Cortex of kidney (tissue), 1 donor: ENCODE data around the gene RNF151.
"Not testable (repeated sequence)": the region's sequence is repeated elsewhere in the genome, so short reads cannot be mapped to it uniquely, and the experiment has no call there.

Experiments
- DNase-seq: peaks from one replicate; lab custom pipeline; 2025; lab: John Stamatoyannopoulos, UW

Gene RNF151

DNA sequence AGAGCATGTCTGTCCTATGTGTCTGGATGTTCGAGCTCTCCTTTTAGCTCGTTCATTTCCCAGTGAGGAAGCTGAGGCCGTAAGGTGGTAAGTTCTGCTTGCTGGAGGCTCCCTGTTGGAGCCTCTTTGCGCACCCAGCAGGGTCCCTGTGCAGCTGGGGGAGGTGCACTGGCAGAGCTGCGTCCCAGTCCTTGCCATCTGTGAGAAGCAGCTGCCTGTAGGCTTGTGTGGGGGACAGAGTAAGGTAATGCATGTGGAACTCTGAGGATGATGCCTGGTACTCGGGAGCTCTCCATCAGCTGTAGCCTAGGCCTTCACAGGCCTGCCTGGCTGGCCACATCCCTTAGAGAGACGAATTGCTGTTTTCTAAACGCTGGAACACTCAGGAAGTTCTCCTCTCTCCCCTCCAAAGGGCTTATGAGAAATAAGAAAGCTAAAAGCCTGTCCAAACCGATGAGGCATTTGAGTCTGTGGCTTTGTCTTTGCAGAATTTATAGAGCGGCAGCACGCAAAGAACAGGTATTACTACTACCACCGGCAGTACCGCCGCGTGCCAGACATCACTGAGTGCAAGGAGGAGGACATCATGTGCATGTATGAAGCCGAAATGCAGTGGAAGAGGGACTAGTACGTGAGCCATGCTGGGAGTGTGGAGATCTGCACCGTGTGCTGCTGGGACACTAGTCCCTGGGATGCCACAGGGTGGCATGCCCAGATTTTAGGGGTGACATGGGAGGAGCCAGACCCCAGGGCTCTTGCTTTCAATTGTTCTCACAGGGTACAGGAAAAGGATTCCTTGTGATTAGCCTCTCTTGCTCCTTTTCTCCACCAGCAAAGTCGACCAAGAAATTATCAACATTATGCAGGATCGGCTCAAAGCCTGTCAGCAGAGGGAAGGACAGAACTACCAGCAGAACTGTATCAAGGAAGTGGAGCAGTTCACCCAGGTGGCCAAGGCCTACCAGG, 5.7 kb upstream of the RNF151 start:
- DNase-seq: no peak

DNA sequence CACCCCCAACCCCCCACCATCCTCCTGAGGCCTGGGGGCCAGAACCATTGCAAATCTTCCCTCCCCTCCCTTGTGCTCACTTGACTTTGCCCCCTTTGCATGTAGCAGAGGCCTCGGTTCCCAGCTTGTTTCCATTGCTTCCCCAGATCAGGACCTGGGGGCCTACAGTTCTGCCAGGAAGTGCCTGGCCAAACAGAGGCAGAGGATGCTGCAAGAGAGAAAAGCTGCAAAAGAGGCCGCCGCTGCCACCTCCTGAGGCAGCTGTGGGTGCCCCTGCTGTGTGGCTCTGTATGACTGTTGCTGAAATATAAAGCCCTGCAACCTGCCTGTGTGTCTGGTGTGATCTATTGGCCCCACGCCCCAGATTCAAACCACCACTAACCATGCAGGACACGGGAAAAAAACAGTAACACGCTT, 5.0 kb upstream of the RNF151 start:
- no peak for DNase-seq

DNA sequence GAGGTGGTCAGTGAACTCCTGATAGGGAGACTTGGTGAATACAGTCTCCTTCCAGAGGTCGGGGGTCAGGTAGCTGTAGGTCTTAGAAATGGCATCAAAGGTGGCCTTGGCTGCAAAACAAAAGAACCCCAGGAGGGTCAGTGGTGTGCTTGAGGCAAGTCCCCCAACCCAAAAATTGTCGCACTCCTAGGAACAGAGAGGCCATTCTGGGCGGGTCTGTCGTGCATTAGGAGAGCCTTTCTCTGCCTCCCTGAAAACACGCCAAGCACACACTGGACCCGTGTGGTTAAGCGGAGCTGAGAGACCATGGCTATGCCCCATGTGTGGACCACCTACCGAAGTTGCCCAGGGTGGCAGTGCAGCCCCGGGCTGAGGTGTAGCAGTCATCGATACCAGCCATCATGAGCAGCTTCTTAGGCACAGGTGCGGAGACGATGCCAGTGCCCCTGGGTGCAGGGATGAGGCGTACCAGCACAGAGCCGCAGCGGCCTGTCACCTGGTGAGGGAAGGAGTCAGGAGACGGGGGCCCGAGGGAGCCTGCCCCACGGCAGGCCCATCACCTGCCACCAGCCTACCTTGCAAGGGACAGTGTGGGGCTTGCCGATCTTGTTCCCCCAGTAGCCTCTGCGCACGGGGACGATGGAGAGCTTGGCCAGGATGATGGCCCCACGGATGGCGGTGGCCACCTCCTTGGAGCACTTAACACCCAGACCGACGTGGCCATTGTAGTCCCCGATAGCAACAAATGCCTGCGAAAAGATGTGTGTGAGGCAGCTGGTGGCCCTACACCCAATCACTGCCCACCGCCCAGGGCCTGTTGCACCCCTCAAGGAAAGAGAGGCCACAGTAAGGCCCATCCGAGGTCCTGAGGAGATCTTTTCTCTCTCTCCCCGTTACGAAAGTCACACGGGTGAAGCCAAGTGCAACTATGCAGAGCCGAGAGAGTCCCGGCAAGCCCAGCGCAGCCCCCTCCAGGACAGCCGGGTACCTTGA, 4.2 kb upstream of the RNF151 start:
- not testable (repeated sequence) for DNase-seq

DNA sequence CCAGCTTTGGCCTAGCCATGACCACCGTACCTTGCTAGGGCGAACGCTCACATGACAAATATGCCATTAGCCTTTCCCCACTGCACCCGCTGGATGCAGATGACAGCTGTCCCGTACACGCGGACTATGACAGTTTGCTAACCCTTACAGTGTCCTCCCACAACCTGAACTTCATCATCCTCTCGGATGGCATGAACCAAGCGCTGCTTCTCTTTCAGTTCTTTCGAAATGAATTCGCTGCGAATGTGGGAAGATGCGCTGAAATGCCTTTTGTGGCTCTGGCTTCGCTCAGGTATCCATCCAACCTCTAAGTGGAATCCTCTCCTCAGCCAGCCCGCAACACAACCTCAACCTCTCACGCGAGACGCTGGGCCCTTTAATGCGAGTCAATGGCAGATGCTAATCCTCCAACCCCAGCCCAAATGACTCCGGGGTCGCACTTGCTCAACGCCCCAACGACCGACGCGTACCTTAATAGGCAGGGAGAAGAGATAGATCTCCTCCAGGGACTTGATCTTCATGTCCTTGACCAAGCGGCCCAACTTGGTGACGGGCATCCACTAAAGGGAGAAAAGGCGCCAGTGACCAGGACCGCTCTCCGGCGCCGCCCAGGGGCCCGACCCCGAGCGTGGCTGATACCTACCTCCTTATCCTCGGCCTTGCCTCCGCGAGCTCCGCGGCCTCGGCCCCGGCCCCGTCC, 2.7 kb upstream of the RNF151 start:
- DNase-seq: no peak

DNA sequence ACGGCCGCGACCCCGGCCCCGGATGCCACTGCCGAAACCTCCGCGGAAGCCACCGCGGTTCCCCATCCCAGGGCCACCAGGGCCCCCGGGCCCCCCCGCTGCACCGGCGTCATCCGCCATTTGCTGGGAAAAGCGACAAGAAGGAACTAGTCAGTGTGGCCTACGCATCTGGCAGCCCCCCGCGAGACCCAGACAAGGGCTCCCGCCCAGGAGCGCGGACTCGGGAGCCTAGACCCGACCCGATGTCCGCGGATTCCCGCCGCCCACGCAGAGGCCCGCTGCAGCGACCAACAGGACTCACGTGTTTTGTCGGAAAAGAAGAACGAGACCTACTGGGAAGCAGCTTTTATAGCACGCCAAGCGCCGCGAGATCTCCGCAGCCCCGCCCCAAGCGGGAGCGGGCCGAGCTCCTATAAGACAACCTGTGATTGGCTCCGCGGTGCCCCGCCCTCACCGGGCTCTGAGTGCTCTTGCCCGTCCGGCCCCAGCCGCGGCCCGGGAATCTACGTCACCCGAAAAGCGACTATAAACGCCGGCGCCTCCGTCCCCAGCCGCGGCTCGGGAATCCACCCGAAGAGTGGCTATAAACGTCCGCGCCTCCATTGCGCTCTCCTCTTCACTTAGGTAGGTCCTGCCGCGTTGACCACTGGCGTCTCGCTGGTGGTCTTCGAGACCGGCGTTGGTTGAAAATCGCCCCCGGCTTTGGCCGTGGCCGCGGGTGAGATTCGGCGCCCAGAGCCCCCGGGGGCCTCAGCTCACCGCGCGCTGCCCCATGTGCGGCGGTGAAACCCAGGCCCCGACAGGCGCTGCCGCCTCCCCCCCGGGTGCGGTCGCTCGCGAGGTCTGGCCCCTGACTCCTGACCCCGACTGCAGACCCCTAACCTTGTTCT, 1.9 kb upstream of the RNF151 start, which contains the start of gene RPS2:
RPS2 (minus strand) TSS at position 321 of the 890 bp plus-strand sequence; CDS start at position 120, 201 bp downstream.
- DNase-seq: peak; percentile 68

DNA sequence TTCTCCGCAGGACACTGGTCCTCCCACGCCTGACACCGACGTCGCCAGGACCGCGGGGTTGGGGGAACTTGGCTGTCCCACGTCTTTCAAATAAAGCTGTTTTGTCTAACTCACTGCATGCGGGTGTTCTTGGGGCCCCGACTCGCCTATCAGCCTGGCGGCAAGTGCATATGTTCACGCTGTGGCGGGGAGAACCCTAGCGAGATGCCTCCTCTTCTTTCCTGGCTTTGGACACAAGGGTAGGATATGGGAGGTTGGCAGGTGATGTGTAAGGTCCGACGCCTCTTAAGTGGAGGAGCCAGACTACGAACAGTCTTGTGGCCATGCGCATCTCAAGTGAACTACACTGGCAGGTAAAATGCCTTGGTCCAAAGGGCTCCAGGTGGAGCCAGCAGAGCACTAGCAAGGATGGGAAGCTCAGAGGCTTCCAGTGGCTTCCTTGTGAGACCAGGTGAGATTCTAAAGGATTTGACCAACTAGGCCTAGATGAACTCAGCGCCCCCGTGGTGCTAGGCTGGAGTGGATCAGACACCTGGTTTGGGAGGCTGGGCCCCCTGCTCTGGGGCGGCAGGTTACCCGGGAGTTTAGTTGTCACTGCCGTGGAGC, 1.2 kb upstream of the RNF151 start:
- no peak for DNase-seq

DNA sequence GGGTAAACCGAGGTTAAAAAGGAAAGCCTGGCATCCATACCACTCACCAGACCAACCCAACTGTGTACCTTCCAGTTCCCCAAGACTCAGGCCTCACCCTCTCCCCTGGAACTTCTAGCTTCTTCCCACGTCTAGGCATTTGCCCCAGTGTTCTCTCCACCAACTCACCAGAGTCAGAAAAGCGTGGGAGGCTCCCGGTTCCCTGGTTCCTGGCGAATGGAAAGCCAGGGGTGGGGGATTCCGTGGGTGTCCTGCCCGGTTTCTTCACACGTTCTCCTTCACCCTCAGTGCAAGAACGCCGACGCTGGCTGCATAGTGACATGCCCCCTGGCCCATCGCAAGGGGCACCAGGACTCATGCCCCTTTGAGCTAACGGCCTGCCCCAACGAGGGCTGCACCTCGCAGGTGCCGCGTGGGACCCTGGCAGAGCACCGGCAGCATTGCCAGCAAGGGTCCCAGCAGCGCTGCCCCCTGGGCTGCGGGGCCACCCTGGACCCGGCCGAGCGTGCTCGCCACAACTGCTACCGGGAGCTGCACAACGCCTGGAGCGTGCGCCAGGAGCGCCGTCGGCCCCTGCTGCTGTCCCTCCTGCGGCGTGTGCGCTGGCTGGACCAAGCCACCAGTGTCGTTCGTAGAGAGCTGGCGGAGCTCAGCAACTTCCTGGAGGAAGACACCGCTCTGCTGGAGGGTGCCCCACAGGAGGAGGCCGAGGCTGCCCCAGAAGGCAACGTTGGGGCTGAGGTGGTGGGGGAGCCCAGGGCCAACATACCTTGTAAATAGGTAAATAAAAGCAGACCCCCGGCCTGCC, 1.7 kb downstream of the RNF151 start:
- no peak for DNase-seq

DNA sequence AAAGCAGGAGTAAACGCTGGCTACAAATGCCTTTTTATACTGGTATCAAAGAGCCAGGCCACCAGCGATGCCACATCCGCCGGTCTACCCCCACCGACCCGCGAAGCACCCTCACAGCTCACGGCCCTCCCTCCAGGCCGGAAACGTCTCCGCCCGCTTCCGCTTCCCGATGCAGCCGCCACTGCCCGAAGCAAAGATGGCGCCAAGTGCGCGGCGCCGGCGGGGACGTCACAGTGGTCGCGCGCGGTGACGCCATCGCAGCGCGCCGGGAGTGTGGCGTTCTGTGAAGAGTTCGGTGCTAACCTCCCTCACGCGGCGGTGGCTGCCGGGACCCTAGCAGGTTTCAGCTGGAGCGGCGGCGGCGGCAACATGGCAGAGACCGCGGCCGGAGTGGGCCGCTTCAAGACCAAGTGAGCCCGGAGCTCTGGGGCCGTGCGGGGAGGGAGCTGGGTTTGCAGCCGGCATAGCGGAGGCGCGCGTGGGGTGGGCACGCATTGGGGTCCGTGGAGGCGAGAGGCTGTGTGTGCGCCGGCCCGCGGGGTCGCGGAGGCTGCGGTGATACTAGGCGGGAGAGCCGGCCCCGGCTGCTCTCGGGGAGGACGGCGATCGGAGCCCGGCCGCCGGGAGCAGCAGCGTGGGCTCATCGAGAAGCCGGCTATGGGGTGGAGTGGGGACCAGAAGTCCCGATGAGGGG, 5.3 kb downstream of the RNF151 start, which contains the start of gene TBL3:
TBL3 (plus strand) TSS at position 258 of the 694 bp plus-strand sequence; CDS start at position 370, 112 bp downstream.
- peak; percentile 74 for DNase-seq

DNA sequence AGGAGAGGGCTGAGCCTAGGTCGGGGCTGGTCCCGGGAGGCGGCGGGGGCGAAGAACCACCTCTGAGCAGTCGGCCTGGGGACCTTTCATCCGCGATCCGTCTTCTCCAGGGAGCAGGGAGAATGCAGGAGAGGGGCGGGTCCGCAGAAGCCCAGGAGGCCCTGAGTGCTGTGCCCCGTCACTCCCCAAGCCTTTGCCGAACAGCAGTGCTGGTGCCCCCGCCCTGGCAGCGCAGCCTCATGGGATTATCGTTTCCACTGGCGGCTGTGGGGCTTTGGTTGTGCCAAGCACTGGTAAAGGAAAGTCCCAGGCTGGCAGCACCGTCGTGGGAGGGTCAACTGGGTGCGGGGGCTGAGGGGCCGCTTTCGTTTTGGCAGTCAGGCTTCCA, 5.8 kb downstream of the RNF151 start:
- DNase-seq: no peak

DNA sequence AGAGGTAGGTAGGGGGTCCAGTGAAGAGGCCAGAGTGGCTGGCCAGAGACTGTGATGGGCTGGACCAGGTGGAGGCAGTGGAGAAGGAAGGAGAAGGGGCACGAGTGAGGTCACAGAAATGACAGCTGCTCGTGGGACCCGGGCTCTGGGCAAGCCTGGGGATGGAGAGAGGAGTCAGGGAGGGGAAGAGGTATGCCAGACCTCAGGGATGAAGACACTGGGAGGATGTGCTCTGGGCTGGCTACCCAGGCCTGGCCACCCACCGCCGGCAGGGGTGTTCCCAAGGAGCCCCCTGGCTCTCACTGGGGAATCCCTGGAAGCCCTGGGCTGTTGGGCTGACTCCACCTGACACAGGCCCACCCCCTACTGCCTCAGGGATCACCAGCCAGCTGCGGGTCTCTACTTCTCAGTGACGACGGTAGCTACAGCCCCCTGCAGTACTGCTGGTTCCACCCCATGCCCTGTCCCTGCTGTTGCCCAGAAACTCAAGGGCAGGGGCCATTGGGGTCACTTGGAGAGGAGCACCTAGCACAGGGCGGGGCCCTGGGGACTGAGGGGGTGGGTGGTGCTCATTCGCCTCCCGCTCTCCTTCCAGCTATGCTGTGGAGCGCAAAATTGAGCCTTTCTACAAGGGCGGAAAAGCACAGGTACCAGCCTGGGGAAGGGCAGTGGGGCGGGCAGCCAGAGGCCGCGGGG, 7.0 kb downstream of the RNF151 start:
- DNase-seq: no peak

DNA sequence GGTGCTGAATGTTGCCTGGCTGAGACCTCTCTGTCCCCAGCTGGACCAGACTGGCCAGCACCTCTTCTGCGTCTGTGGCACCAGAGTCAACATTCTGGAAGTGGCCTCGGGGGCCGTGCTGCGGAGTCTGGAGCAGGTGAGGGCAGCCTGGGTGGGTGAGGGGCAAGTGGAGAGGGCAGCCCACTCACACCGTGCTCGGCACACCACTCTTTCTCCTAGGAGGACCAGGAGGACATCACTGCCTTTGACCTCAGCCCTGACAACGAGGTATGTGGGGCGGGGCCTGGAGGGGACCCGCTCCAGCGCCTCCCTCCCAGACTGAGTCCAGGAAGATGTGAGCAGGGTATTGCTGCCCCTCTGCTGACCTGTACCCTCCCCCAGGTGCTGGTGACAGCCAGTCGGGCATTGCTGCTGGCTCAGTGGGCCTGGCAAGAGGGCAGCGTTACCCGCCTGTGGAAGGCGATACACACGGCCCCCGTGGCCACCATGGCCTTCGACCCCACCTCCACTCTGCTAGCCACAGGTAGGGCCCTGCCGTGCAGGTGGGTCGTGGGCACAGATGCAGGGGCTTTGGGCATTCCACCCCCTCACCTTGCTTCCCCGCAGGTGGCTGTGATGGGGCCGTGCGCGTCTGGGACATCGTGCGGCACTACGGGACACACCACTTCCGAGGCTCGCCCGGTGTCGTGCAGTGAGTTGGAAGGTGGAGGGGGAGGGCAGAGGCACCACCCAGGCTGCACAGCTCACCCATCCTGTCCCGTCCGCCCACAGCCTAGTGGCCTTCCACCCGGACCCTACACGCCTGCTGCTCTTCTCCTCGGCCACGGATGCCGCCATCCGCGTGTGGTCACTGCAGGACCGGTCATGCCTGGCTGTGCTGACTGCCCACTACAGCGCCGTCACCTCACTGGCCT, 7.8 kb downstream of the RNF151 start:
- DNase-seq: no peak

DNA sequence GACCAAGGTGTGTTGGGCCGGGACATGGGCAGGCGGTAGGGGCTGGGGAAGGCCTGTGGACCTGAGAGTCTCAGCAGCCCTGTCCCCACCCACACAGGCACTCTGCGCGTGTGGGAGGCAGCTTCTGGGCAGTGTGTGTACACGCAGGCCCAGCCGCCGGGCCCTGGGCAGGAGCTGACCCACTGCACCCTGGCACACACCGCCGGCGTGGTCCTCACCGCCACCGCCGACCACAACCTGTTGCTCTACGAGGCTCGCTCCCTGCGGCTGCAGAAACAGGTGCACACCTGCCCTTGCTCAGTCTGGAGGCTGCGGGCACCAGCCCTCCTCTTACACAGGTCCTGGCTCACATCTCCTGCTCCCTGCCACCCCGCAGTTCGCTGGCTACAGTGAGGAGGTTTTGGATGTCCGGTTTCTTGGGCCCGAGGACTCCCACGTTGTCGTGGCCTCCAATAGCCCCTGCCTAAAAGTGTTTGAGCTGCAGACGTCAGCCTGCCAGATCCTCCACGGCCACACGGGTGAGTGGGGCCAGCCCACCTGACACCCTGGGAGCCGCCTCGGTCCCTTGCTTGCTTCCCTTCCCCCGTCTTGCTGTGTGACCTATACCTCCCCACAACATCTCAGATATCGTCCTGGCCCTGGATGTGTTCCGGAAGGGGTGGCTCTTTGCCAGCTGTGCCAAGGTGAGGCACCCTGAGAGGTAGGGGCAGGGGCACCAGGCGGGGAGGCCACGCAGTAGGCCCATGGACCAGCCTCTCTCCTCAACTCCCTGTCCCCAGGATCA, 9.0 kb downstream of the RNF151 start:
- DNase-seq: no peak

DNA sequence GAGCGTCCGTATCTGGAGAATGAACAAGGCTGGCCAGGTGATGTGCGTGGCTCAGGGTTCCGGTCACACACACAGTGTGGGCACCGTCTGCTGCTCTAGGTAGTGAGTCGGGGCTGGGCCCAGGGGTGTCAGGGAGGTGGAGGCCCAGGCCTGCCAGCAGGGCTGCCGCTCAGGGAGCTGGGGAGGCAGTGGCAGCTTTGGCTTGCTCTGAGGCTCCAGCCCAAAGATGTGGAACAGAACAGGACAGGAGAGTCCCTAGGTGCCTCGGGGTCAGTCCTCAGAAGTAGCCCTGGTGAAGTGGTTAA, 9.5 kb downstream of the RNF151 start:
- no peak for DNase-seq

DNA sequence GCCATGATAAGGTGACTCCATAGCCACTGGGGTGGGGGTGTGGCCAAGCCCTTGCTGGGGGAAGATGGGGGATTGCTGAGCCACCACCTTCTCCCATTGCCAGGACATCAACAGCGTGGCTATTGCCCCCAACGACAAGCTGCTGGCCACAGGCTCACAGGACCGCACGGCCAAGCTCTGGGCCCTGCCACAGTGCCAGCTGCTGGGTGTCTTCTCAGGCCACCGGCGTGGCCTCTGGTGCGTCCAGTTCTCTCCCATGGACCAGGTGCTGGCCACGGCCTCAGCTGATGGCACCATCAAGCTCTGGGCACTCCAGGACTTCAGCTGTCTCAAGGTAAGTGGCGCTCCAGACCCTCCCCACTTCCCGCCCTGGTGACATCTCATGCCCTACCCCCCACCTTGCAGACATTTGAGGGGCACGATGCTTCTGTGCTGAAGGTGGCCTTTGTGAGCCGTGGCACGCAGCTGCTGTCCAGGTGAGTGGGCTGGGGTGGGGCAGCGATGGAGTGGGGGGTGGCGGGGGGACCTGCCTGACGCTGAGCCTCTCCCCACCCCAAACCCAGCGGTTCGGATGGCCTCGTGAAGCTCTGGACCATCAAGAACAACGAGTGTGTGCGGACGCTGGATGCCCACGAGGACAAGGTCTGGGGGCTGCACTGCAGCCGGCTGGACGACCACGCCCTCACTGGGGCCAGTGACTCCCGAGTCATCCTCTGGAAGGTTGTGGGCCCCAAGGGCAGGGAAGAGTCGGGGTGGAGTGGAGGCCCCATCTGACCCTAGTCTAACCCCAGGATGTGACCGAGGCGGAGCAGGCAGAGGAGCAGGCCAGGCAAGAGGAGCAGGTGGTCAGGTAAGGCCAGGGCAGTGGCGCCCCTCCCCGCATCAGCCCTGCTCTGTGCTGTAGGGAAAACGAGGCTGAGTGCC, 10.6 kb downstream of the RNF151 start:
- no peak for DNase-seq

DNA sequence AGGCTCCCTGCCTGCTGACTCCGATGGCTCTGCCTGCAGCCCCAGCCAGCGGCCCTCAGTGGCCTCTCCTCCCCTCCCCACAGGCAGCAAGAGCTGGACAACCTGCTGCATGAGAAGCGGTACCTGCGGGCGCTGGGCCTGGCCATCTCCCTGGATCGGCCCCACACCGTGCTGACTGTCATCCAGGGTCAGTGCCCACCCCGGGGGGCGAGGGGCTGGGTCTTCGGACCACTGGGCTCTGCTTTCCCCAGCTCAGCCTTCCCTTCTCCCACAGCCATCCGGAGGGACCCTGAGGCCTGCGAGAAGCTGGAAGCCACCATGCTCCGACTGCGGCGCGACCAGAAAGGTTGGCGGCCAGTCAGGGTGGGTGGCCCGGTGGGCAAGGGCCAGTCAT, 11.2 kb downstream of the RNF151 start:
- DNase-seq: no peak
